ENCODE results near the gene EFR3B. TPM values are rescaled to one million over a fixed set of nuclear protein-coding genes. Genes with fewer than 3 reads are reported as not detected.

Gene EFR3B
- polyA plus RNA-seq, 5 donors = 5.7 to 9.6 (median 6.8) TPM

DNA sequence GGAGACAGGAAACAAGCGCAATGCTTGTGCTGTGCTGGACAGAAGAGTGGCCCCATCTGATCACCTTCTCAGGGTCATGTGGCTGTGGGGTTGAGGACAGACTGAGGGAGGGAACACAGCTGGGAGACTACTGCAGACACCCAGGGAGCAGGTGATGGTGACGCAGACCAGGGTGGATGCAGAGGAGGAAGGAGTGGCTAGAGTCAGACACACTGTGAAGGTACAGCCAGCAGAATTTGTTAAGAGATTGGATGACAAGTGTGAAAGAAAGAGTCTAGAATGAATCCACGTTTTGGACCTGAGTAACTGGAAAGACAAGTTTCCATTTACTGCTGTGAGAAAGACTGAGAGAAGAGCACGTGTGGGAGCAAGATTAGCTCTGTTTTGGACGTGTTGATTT is 142.4 kb downstream of the EFR3B start:
- DNase-seq = no peak

DNA sequence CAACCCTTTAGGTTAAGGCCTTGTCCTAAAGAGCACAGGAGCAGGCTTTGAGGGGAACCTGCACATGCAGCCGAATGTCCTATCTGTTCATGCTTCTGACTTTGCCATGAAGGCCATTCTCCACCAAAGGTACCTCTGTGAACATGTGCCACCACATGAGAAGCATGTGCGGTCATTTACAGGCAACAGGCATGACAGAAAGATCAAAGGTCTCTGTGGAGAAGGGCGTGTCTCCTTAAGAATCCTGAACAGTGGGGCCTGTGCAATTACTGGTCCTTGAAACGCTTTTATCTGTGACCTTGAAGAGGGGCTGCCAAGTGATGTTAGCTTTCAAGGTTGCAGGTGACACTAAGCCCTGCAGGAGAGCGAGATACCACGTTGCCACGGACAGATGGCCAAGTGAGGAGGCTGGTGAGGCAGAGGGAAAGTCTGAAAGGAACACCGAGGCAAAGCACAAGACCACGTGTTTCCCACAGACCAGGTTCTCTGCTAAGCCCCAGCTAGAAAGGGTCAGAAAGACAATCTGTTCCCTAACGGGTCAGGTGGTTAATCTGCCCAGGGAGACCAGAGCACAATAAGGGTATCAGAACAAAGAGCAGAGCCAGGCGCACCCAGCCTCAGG is 146.0 kb downstream of the EFR3B start:
- no peak for DNase-seq

DNA sequence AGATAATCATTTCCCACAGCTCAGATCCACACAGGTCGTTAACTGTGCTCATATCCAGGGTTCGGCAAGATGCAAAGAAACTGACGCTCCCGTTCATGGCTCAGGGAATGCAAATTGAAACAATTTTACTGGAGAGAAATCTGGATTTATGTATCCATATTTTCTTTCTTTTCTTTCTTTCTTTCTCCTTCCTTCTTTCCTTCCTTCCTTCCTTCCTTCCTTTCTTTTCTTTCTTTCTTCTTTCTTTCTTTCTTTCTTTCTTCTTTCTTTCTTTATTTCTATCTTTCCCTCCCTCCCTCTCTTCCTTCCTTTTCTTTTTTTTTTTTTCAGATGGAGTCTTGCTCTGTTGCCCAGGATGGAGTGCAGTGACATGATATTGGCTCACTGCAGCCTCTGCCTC is 146.5 kb downstream of the EFR3B start:
- no peak for DNase-seq

DNA sequence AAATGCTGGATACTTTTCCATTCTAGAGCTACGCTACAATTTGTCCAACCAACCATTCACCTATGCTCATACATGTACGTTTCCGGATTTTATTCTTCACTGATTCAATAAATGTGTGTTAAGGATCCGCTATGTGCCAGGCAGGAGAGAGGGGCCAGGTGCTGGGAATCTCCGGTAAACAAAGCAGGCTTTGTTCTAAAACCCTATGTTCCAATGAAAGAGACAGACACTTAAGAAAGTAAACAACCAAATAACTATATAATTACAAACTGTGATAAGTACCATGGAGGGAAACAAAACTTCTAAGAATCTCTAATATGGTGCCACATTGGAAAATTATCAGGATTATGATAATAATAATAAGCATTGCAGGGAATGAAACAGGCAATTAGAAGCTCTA is 148.7 kb downstream of the EFR3B start:
- DNase-seq = no peak

DNA sequence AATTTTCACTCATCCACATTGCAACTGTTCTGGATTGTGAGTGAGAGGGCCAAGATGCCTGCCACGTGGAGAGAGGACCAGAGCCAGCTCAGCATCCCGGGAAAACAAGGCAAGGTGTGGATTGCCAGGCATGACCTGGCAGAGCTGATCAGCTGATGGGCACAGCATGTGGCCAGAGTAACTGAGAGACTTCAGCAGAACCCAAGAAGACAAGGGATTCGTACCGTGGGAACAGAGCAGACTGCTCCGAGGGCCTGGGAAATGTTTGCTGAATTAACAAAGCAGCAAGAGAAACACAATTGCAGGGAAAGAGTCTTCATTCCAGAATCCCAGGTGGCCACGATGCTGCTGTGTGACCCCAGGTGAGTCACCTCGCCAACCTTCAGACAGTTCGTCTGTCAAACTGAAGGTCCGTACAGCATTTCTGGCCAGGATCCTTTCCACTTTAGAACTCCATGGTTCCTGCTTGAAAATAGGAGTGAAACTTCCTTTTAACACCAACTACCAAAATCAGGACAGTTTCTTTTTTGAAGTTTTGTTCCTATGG is 152.8 kb downstream of the EFR3B start:
- no peak for DNase-seq

DNA sequence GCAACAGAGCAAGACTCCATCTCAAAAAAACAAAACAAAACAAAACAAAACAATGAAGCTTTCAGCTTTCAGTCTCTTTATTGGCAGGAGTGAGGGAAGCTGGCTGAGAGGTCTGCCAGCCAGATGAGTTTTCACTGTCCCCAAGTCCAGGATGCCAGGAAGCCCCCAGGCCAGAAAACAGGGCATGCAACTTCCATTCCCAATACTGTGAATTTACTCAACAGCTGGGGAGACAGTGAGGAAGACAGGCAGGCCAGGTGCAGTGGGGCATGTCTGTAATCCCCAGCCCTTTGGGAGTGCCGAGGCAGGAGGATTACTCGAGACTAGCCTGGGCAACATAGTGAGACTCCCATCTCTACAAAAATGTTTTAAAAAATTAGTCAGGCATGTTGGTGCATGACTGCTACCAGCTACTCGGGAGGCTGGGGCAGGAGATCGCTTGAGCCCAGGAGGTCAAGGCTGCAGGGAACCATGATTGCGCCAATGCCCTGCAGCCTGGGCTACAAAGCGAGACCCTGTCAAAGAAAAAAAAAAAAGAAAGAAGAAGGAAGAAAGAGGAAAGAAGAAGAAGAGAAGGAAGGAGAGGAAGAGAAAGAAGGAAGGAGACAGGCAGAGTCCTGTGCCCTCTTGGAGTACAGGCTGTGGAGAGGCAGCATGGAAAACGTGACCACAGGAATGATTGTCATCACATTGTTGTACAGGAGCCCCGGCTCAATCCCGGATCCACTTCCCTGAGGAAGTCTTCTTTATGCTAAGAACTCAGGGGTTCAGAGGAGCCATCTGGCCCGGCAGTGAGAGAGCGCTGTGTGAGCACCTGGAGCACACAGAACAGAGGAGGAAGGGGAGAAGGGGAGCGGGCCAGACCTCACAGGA is 155.7 kb downstream of the EFR3B start:
- no peak for DNase-seq

DNA sequence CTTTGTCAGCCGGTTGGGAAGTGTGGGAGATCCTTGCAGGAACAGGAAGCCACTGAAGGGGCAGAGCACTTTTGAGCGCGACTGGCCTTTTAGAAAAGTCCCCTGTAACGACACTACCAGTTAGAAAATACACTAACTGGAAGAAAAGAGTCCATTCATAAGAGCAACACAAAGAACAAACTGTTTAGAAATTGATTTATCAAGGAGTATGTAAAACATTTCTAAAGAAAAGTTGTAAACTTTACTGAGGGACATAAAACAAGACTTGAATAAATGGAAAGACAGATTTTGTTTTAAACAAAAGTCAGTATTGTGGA is 156.3 kb downstream of the EFR3B start:
- no peak for DNase-seq

DNA sequence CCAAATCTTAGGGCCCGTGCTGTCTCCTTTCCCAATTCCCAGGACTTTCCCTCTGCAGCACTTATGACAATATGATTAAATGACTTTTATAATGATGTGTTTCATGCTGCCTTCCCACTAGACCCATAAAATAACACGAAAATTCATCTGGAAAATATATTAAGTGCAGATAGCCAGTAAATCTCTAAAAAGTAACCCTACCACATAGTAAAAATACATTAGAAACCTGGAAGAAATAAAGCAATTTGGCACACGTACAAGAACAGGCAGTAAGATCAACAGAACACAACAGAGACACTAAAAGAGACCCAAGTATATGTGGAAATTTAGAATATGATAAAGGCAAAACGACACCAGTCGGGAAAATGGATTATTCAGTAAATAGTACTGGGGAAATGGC is 156.7 kb downstream of the EFR3B start:
- DNase-seq = no peak

DNA sequence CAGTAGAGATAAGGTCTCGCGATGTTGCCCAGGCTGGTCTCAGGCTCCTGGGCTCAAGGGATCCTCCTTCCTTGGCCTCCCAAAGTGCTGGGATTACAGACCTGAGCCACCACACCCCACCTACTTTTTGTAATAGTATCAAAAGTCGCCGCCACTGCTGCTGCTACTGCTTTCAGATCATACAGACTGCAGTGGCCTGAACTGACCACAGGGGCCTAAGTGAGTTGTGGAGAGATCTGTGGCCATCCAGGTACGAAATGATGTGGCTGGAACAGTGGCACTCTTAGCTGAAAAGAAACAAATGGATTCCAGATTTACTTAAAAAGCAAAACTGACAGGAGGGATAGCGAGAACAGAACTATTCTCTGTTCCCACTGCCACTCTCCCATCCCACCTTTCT is 159.4 kb downstream of the EFR3B start:
- DNase-seq = no peak

DNA sequence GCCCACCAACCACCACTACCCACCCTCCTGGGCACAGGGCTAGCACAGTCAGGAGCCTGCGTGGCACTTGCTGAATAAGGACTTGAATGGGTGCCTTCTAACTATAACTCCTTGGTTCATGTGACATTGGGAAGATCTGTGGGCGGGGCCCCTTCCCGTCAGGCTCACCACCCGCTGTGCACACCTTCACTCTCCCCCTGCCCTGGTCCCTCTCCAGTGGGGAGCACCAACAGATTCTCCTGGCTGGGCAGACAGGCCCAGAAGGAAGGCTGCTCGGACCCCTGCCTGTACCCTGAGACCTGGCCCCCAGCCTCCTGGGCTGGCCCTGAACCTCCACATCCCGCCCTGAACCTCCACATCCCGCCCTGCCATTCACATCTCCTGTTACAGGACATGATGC is 159.9 kb downstream of the EFR3B start:
- DNase-seq = no peak

DNA sequence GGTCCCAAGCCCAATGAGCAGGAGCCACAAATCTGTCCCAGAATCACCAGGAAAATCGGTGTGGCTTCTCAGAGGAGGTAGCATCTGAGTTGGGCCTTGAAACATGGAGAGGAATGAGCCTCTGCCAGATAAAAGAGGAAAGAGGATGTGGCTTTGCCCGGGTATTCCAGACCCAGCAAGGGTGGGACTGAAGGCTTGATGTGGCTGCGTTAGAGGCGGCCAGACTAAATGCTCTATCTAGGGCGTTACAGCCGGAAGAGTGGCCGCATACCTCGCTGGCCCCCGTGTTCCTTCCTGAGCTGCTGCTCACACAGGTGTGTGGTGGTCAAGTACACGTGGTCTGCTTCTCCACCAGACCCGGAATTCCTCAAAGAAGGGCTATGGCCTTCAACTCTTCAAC is 160.4 kb downstream of the EFR3B start:
- DNase-seq = no peak

DNA sequence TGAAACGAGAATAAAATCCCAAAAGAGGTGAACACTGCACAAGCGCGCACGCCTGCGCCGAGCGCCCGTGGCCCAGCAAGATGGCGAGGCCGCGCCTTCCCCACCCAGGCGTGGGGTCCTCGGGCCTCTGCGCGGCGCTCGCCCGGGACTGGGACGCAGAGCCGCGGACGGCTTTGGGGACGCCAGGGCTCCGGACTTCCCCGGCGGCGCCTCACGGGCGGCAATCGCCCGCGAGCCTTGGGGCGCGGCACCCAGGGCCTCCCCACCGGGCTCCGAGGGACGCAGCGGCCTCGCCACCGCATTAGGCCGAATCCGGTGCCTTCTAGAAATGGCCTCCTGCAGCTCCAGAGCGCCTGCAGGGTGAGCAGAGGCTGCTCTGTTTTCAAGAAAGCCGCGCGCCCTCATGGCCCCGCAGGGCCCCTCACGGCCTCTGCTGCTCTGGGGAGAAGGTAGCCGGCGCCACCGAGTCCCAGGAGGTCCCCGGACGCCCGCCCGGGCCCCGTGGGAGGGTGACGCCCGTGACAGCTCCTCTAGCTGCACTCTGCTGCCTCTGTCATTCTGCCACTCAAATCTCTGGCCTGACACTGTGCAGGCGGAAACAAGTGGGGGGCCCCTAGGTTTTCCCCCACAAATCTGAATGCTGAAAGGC is 162.4 kb downstream of the EFR3B start:
- no peak for DNase-seq

DNA sequence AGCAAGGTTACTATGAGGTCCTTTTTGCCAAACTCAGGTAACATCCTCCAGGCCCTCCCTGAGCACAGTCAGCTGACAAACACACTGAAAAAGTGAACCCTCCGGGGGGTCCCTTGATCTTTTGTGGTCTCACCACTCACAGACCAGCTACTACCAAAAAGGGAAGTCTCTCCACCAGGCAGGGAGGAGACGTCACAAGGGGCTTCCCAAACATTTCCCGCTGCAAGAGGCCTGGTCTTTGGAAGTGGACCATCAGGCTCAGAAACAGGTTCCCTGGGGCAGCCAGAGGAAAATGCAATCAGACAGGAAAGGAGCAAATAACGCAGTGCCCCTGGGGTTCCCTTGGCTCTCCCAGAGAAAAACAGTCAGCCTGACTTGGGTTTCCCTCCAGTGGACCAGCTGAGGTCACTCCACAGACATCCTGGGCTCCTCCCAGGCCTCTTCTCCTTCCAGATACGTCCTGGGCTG is 165.2 kb downstream of the EFR3B start:
- no peak for DNase-seq

Other genes starting within 250 kb of the EFR3B start
- 10 to 100 TPM; 46.9 to 62.6 (median 51.6) TPM for gene PTRHD1, start 248.7 kb upstream of the EFR3B start, polyA plus RNA-seq (ENCODE audit: insufficient read depth in 1 of 5, insufficient read length in 5 of 5, low replicate concordance in 1 of 5)
- gene CENPO, start 248.7 kb upstream of the EFR3B start, polyA plus RNA-seq (ENCODE audit: insufficient read depth in 1 of 5, insufficient read length in 5 of 5, low replicate concordance in 1 of 5) = 10 to 100 TPM; 17.8 to 31.5 (median 22.7) TPM
- gene ADCY3, start 121.8 kb upstream of the EFR3B start, polyA plus RNA-seq (ENCODE audit: insufficient read depth in 1 of 5, insufficient read length in 5 of 5, low replicate concordance in 1 of 5) = 10 to 100 TPM; 33.5 to 37.9 (median 35.4) TPM
- gene DNAJC27, start 70.1 kb upstream of the EFR3B start, polyA plus RNA-seq (ENCODE audit: insufficient read depth in 1 of 5, insufficient read length in 5 of 5, low replicate concordance in 1 of 5) = 10 to 100 TPM in 4 of 5 donors, 1 to 10 TPM in 1; 8.4 to 12.0 (median 11.0) TPM
- 1 to 10 TPM in 4 of 5 donors, under 1 TPM in 1; 0.94 to 3.9 (median 1.7) TPM for gene POMC, start 126.5 kb downstream of the EFR3B start, polyA plus RNA-seq (ENCODE audit: insufficient read depth in 1 of 5, insufficient read length in 5 of 5, low replicate concordance in 1 of 5)

Measured in right lung (tissue), 5 donors.